HEK293 (cell line): ENCODE results near the gene DNAJC7.

Experiments
- CTCF ChIA-PET: fragments of 350-600 bp; formaldehyde crosslinking; extraction: SDS; loops from one replicate; lab custom pipeline; 2021; ENCODE audit warnings: antibody characterized with exemption; lab: Yijun Ruan, JAX
- POLR2A ChIA-PET: fragments of 300-600 bp; formaldehyde crosslinking; extraction: SDS; loops from one replicate; lab custom pipeline; 2020; ENCODE audit warnings: antibody characterized with exemption, inconsistent platforms; lab: Yijun Ruan, JAX
- H3K27ac ChIP-seq: fragments of 200-500 bp; sonication (Bioruptor generic); 2 replicates; pipeline ENCODE4 v1.5.1; 2014; ENCODE audit warnings: low read depth, low read length, control low read depth, inconsistent platforms; ENCODE audit errors: extremely low read depth
- H3K36me3 ChIP-seq, 2 experiments: fragments of 200-500 bp in 1 of 2; sonication (Bioruptor generic) in 1 of 2; 1 replicate in 1 of 2; 2 replicates in 1 of 2; pipeline ENCODE4 v1.5.1; 2014 to 2017; ENCODE audit warnings: inconsistent platforms in 2 of 2, low read length in 2 of 2; ENCODE audit not compliant: control insufficient read depth in 2 of 2, insufficient read depth in 1 of 2
- H3K4me1 ChIP-seq: fragments of 200-500 bp; sonication (Bioruptor generic); 2 replicates; pipeline ENCODE4 v1.5.1; 2014; ENCODE audit warnings: mild to moderate bottlenecking, low read length, inconsistent platforms; ENCODE audit not compliant: control insufficient read depth, insufficient read depth
- H3K4me3 ChIP-seq: 2 replicates; pipeline ENCODE4 v1.5.1; 2011; ENCODE audit warnings: low read depth, mild to moderate bottlenecking, control low read depth, low read length, moderate library complexity
- H3K9me3 ChIP-seq: fragments of 200-500 bp; sonication (Bioruptor generic); 2 replicates; pipeline ENCODE4 v1.5.1; 2014; ENCODE audit warnings: low read depth, low read length, inconsistent platforms; ENCODE audit not compliant: control insufficient read depth, insufficient read depth
- CTCF ChIP-seq: fragments of 450-650 bp; formaldehyde crosslinking; IDR thresholded peaks from 2 replicates; pipeline ENCODE4 v1.5.1; 2016; ENCODE audit warnings: missing biosample characterization, missing genetic modification characterization
- GLIS1 ChIP-seq: fragments of 450-650 bp; formaldehyde crosslinking; IDR thresholded peaks from 2 replicates; pipeline ENCODE4 v1.5.1; 2016; ENCODE audit warnings: missing biosample characterization, missing genetic modification characterization
- GLIS2 ChIP-seq: fragments of 450-650 bp; formaldehyde crosslinking; IDR thresholded peaks from 2 replicates; pipeline ENCODE4 v1.5.1; 2016; ENCODE audit warnings: missing biosample characterization, missing genetic modification characterization
- KLF1 ChIP-seq: fragments of 450-650 bp; formaldehyde crosslinking; IDR thresholded peaks from 2 replicates; pipeline ENCODE4 v1.5.1; 2016; ENCODE audit warnings: missing biosample characterization, missing genetic modification characterization
- OSR2 ChIP-seq: fragments of 450-650 bp; formaldehyde crosslinking; IDR thresholded peaks from 2 replicates; pipeline ENCODE4 v1.5.1; 2016; ENCODE audit warnings: missing biosample characterization, missing genetic modification characterization
- SCRT2 ChIP-seq: fragments of 450-650 bp; formaldehyde crosslinking; IDR thresholded peaks from 2 replicates; pipeline ENCODE4 v1.5.1; 2016; ENCODE audit warnings: missing biosample characterization, missing genetic modification characterization
- SP2 ChIP-seq: fragments of 450-650 bp; formaldehyde crosslinking; IDR thresholded peaks from 2 replicates; pipeline ENCODE4 v1.5.1; 2016; ENCODE audit warnings: missing biosample characterization, missing genetic modification characterization
- SP7 ChIP-seq: fragments of 450-650 bp; formaldehyde crosslinking; IDR thresholded peaks from 2 replicates; pipeline ENCODE4 v1.5.1; 2016; ENCODE audit warnings: missing biosample characterization, missing genetic modification characterization
- ZBTB17 ChIP-seq: fragments of 450-650 bp; formaldehyde crosslinking; IDR thresholded peaks from 2 replicates; pipeline ENCODE4 v1.5.1; 2016; ENCODE audit warnings: missing biosample characterization, missing genetic modification characterization
- ZBTB20 ChIP-seq: fragments of 450-650 bp; formaldehyde crosslinking; IDR thresholded peaks from 2 replicates; pipeline ENCODE4 v1.5.1; 2016; ENCODE audit warnings: missing biosample characterization, missing genetic modification characterization
- ZFHX2 ChIP-seq: fragments of 450-650 bp; formaldehyde crosslinking; conservative IDR thresholded peaks from 2 replicates; pipeline ENCODE4 v1.5.1; 2016; ENCODE audit warnings: missing biosample characterization, missing genetic modification characterization
- ZIC2 ChIP-seq: fragments of 450-650 bp; formaldehyde crosslinking; IDR thresholded peaks from 2 replicates; pipeline ENCODE4 v1.5.1; 2016; ENCODE audit warnings: missing biosample characterization, missing genetic modification characterization
- ZNF10 ChIP-seq: fragments of 450-650 bp; formaldehyde crosslinking; IDR thresholded peaks from 2 replicates; pipeline ENCODE4 v1.5.1; 2017; ENCODE audit warnings: missing biosample characterization, missing genetic modification characterization
- ZNF2 ChIP-seq: fragments of 450-650 bp; formaldehyde crosslinking; IDR thresholded peaks from 2 replicates; pipeline ENCODE4 v1.5.1; 2016; ENCODE audit warnings: missing biosample characterization, missing genetic modification characterization
- ZNF274 ChIP-seq, 2 experiments: fragments of 200-500 bp in 1 of 2; fragments of 450-650 bp in 1 of 2; sonication (Bioruptor generic) in 1 of 2; formaldehyde crosslinking in 1 of 2; IDR thresholded peaks; 2 replicates each; pipeline versions ENCODE4 v1.5.1 to v1.6.1; 2014 to 2016; ENCODE audit warnings: borderline replicate concordance in 1 of 2, inconsistent platforms in 1 of 2, low read length in 1 of 2, missing biosample characterization in 1 of 2, missing genetic modification characterization in 1 of 2
- ZNF335 ChIP-seq: fragments of 450-650 bp; formaldehyde crosslinking; conservative IDR thresholded peaks from 2 replicates; pipeline ENCODE4 v1.5.1; 2016; ENCODE audit warnings: missing biosample characterization, missing genetic modification characterization
- ZNF341 ChIP-seq: fragments of 450-650 bp; formaldehyde crosslinking; IDR thresholded peaks from 2 replicates; pipeline ENCODE4; 2016; ENCODE audit warnings: low read depth, missing biosample characterization, missing genetic modification characterization
- ZNF423 ChIP-seq: fragments of 450-650 bp; formaldehyde crosslinking; IDR thresholded peaks from 2 replicates; pipeline ENCODE4 v1.5.1; 2016; ENCODE audit warnings: missing biosample characterization, missing genetic modification characterization
- ZNF514 ChIP-seq: fragments of 450-650 bp; formaldehyde crosslinking; IDR thresholded peaks from 2 replicates; pipeline ENCODE4 v1.5.1; 2016; ENCODE audit warnings: missing biosample characterization, missing genetic modification characterization
- ZNF549 ChIP-seq: fragments of 450-650 bp; IDR thresholded peaks from 2 replicates; pipeline ENCODE4 v1.5.1; 2018; ENCODE audit warnings: missing biosample characterization, missing genetic modification characterization, mild to moderate bottlenecking, inconsistent platforms, moderate library complexity
- ZNF623 ChIP-seq: fragments of 450-650 bp; formaldehyde crosslinking; IDR thresholded peaks from 2 replicates; pipeline ENCODE4 v1.5.1; 2016; ENCODE audit warnings: missing biosample characterization, missing genetic modification characterization
- ZNF624 ChIP-seq: fragments of 450-650 bp; formaldehyde crosslinking; IDR thresholded peaks from 2 replicates; pipeline ENCODE4 v1.5.1; 2017; ENCODE audit warnings: missing biosample characterization, missing genetic modification characterization
- ZNF654 ChIP-seq: fragments of 450-650 bp; formaldehyde crosslinking; IDR thresholded peaks from 2 replicates; pipeline ENCODE4 v1.5.1; 2016; ENCODE audit warnings: low read depth, missing biosample characterization, missing genetic modification characterization
- ZNF660 ChIP-seq: fragments of 450-650 bp; IDR thresholded peaks from 2 replicates; pipeline ENCODE4 v1.5.1; 2018; ENCODE audit warnings: missing biosample characterization, mild to moderate bottlenecking, missing genetic modification characterization
- ZNF776 ChIP-seq: fragments of 450-650 bp; formaldehyde crosslinking; IDR thresholded peaks from 2 replicates; pipeline ENCODE4 v1.5.0; 2017; ENCODE audit warnings: missing biosample characterization, missing genetic modification characterization, borderline replicate concordance
- TF ChIP-seq, protein P1 (sequence below): fragments of 450-650 bp; formaldehyde crosslinking; IDR thresholded peaks from 2 replicates; pipeline ENCODE4 v1.5.1; 2016; ENCODE audit warnings: missing biosample characterization, missing genetic modification characterization

Gene DNAJC7

GRCh38 chr17:41965694-41966462 is 51.4 kb downstream of the DNAJC7 start (continued):
- peak; percentile 89 for TF ChIP-seq ZNF341 (tag by site-specific recombination)
- peak; percentile 26; the same call in 1 of the 2 replicates for TF ChIP-seq ZNF335 (tag by site-specific recombination)
- TF ChIP-seq, protein P1, sequence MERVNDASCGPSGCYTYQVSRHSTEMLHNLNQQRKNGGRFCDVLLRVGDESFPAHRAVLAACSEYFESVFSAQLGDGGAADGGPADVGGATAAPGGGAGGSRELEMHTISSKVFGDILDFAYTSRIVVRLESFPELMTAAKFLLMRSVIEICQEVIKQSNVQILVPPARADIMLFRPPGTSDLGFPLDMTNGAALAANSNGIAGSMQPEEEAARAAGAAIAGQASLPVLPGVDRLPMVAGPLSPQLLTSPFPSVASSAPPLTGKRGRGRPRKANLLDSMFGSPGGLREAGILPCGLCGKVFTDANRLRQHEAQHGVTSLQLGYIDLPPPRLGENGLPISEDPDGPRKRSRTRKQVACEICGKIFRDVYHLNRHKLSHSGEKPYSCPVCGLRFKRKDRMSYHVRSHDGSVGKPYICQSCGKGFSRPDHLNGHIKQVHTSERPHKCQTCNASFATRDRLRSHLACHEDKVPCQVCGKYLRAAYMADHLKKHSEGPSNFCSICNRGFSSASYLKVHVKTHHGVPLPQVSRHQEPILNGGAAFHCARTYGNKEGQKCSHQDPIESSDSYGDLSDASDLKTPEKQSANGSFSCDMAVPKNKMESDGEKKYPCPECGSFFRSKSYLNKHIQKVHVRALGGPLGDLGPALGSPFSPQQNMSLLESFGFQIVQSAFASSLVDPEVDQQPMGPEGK (tag by site-specific recombination): peak; percentile 58
- no peak for TF ChIP-seq ZNF776 (tag by site-specific recombination)
- TF ChIP-seq ZBTB20 (tag by site-specific recombination): peak; percentile 43
- no peak for TF ChIP-seq ZNF514 (tag by site-specific recombination)
- TF ChIP-seq ZNF423 (tag by site-specific recombination): peak; percentile 89
- peak; percentile 59 for TF ChIP-seq SP2 (tag by site-specific recombination)
- TF ChIP-seq SCRT2 (tag by site-specific recombination): peak; percentile 56; the same call in 1 of the 2 replicates
- no peak for TF ChIP-seq ZNF624 (tag by site-specific recombination)
- TF ChIP-seq ZBTB17: peak; percentile 93
- TF ChIP-seq KLF1: 0 out of 2 replicates have a peak, but pooled peaks have one; percentile 11
- no peak for TF ChIP-seq OSR2 (tag by site-specific recombination)
- TF ChIP-seq ZNF623 (tag by site-specific recombination): no peak
- peak; percentile 15; the same call in 1 of the 2 replicates for TF ChIP-seq ZNF10 (tag by site-specific recombination)

- 0 out of 2 replicates have a peak, but pooled peaks cover 4% of the 10 kb centered on the region for H3K4me1 ChIP-seq
- peak; percentile 88 for TF ChIP-seq CTCF (tag by site-specific recombination)
- TF ChIP-seq ZNF654 (tag by site-specific recombination): peak; percentile 97
- no peak for TF ChIP-seq ZNF549
- TF ChIP-seq ZFHX2: no peak
- 0 out of 2 replicates have a peak, but pooled peaks have one; percentile 17 for TF ChIP-seq GLIS2 (tag by site-specific recombination)
- TF ChIP-seq ZIC2: peak; percentile 95
- peak; percentile 96 for TF ChIP-seq GLIS1 (tag by site-specific recombination)
- no peak for TF ChIP-seq ZNF274 (IDR thresholded peaks at IDR 0.05; ENCODE audit: low read length)
- TF ChIP-seq ZNF274 (tag by site-specific recombination; IDR thresholded peaks at IDR 0.05; ENCODE audit: borderline replicate concordance): no peak
- 0 out of 2 replicates have a peak, but pooled peaks have one; percentile 63 for TF ChIP-seq ZNF2
- TF ChIP-seq SP7 (tag by site-specific recombination): 0 out of 2 replicates have a peak, but pooled peaks have one; percentile 21
- TF ChIP-seq, protein P1 (tag by site-specific recombination): 0 out of 2 replicates have a peak, but pooled peaks have one; percentile 33
- TF ChIP-seq ZNF660 (tag by site-specific recombination): peak; percentile 69; the same call in 1 of the 2 replicates
- TF ChIP-seq, all 188 proteins: peak for 9
- POLR2A ChIA-PET: interaction anchor here (0.6 to 0.7 kb wide), 2 partner anchors 118 to 143 kb away, joined by 3 read pairs; no protein-coding TSS in a partner anchor
- H3K27ac ChIP-seq: no peak overlapping the region
- CTCF ChIA-PET: interaction anchor here (0.6 to 12.1 kb wide), 43 partner anchors 8 to 1542 kb away, joined by 3 to 142 read pairs (median 4); partner anchors contain the start of genes DNAJC7, KAT2A, NKIRAS2 and ODAD4
- H3K36me3 ChIP-seq: peaks cover 0 to 3% of the 10 kb centered on the region in 2 experiments; a peak in 1 of 3 replicates
- no peaks in the 10 kb centered on the region for H3K9me3 ChIP-seq
- no peak overlapping the region for H3K4me3 ChIP-seq
Observed at GRCh38 chr17:41962768-41963434, 54.3 kb downstream of the DNAJC7 start.
